ENCODE results near the gene ZIC1. TPM values are rescaled to one million over a fixed set of nuclear protein-coding genes. Genes with fewer than 3 reads are reported as not detected.

The ZIC1 gene
- total RNA-seq, 1 experiment from 2014 or later: not detected

DNA sequence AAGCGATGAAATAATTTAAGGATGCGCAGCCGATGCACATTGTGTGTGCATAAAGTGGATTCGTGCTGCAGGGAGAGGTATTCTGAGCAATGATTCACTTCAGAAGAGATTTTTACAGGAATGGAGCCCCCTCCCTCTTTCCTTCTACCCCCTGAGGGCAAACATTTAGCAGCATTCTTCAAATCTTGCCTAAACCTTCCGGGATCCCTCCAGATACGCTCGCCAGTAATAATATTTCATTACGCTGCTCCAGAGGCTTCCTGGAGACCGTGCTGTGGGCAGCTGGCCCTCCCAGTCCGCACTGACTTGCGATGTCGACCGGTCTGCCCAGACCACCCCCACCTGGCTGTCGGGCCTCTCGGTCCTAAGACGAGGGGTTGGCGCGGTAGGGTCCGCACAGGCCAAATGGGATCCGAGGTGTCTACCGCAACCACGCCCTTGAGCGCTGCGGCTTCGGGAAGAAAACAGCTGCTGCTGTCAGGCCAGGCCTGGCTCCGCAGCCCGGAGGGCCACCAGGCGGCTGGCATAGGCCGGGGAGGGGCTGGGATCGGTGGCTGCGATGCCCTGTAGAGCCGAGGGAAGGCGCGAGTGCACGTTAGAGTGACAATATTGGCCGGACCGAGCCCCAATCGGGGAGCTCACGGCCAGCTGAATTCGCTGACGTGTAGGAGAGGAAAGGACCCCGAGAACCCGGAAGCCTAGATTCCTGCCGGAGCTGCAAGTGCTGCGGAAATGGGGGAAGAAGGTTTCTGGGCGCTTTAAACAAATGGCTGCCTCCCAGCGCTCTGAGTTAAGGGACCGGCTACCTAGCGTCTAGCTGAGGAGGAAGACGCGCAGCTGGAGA is 17.2 kb upstream of the ZIC1 start:
- H3K27ac ChIP-seq (ENCODE audit: low read depth, low read length): no peak overlapping the region
- ChIA-PET RAD21 (ENCODE audit: low non-redundant PET in 1 of 2, low total read pairs in 2 of 2, uncharacterized antibody in 2 of 2, unreplicated experiment in 2 of 2) (no interaction called here), POLR2A (no interaction called here), CTCF (no interaction called here)
- intact Hi-C loops (cut with micrococcal nuclease): no loop called here
- no peaks in the 10 kb centered on the region for H4K20me1 ChIP-seq (ENCODE audit: insufficient read depth)
- no peak for ATAC-seq
- H3K4me3 ChIP-seq (replicated peaks in 1 of 2; ENCODE audit: low read depth in 1 of 2, low read length in 2 of 2): no peak overlapping the region
- DNase-seq (ENCODE audit: low read depth, low spot score): no peak
- no peak overlapping the region for H2AFZ ChIP-seq (ENCODE audit: low read depth, low read length, poor library complexity, severe bottlenecking)
- no peaks in the 10 kb centered on the region for H3K9me2 ChIP-seq (ENCODE audit: insufficient read depth)
- TF ChIP-seq YY1 (IDR thresholded peaks at IDR 0.05; ENCODE audit: extremely low read depth, insufficient replicate concordance, low read depth, low read length) (no peak), POLR2A (IDR thresholded peaks at IDR 0.05; ENCODE audit: borderline replicate concordance, extremely low read depth, insufficient read depth, insufficient read length) (no peak), CBX3 (IDR thresholded peaks at IDR 0.05; ENCODE audit: low read depth) (no peak), EZH2phosphoT487 (IDR thresholded peaks at IDR 0.05; ENCODE audit: borderline replicate concordance) (no peak), EZH2 (IDR thresholded peaks at IDR 0.05) (no peak)
- TF ChIP-seq, protein P1, sequence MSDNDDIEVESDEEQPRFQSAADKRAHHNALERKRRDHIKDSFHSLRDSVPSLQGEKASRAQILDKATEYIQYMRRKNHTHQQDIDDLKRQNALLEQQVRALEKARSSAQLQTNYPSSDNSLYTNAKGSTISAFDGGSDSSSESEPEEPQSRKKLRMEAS (IDR thresholded peaks at IDR 0.05): no peak
- no peaks in the 10 kb centered on the region for H3K9me3 ChIP-seq (ENCODE audit: control insufficient read depth in 1 of 2, insufficient read depth in 1 of 2, low read depth in 1 of 2, low read length in 2 of 2)
- no peaks in the 10 kb centered on the region for H3K79me2 ChIP-seq (ENCODE audit: insufficient read depth, low read length)
- H3K27me3 ChIP-seq (ENCODE audit: insufficient read depth, low read length): no peaks in the 10 kb centered on the region
- no peak overlapping the region for H3K4me2 ChIP-seq (ENCODE audit: low read length)
- H3K9ac ChIP-seq (ENCODE audit: low read length): no peak overlapping the region
- H3K36me3 ChIP-seq (ENCODE audit: control insufficient read depth in 1 of 2, insufficient read depth in 2 of 2, low read length in 2 of 2): no peaks in the 10 kb centered on the region
- BruUV-seq (replicated peaks): no TSS peak
- H3K4me1 ChIP-seq (ENCODE audit: control insufficient read depth in 1 of 2, insufficient read depth in 2 of 2, low read length in 2 of 2): no peaks in the 10 kb centered on the region

DNA sequence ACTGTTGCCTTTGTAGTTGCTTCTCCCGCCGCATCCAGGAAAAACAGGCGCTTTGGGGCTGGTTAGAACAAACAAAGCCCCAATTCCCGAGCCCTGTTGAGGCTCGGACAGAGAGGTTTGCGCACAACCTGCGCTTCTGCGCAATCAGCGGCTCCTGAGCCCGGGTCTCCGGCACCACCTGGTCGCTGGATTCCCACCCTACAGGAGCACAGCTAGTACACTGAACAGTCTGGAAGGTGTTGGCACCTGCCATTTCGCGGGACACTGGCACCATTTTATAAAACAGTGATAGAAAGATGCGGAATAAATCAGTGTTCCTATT is 16.6 kb upstream of the ZIC1 start:
- H3K36me3 ChIP-seq (ENCODE audit: control insufficient read depth in 1 of 2, insufficient read depth in 2 of 2, low read length in 2 of 2): no peaks in the 10 kb centered on the region
- DNase-seq (ENCODE audit: low read depth, low spot score) (no peak), ATAC-seq (no peak)
- no peak overlapping the region for H3K9ac ChIP-seq (ENCODE audit: low read length)
- ChIA-PET POLR2A (no interaction called here), CTCF (no interaction called here), RAD21 (ENCODE audit: low non-redundant PET in 1 of 2, low total read pairs in 2 of 2, uncharacterized antibody in 2 of 2, unreplicated experiment in 2 of 2) (no interaction called here)
- H4K20me1 ChIP-seq (ENCODE audit: insufficient read depth): no peaks in the 10 kb centered on the region
- no peak overlapping the region for H3K27ac ChIP-seq (ENCODE audit: low read depth, low read length)
- no peak overlapping the region for H2AFZ ChIP-seq (ENCODE audit: low read depth, low read length, poor library complexity, severe bottlenecking)
- no peak overlapping the region for H3K4me3 ChIP-seq (replicated peaks in 1 of 2; ENCODE audit: low read depth in 1 of 2, low read length in 2 of 2)
- BruUV-seq (replicated peaks): no TSS peak
- H3K27me3 ChIP-seq (ENCODE audit: insufficient read depth, low read length): no peaks in the 10 kb centered on the region
- H3K79me2 ChIP-seq (ENCODE audit: insufficient read depth, low read length): no peaks in the 10 kb centered on the region
- no peaks in the 10 kb centered on the region for H3K9me2 ChIP-seq (ENCODE audit: insufficient read depth)
- no peak overlapping the region for H3K4me2 ChIP-seq (ENCODE audit: low read length)
- no peaks in the 10 kb centered on the region for H3K9me3 ChIP-seq (ENCODE audit: control insufficient read depth in 1 of 2, insufficient read depth in 1 of 2, low read depth in 1 of 2, low read length in 2 of 2)
- H3K4me1 ChIP-seq (ENCODE audit: control insufficient read depth in 1 of 2, insufficient read depth in 2 of 2, low read length in 2 of 2): no peaks in the 10 kb centered on the region
- intact Hi-C loops (cut with micrococcal nuclease): no loop called here
- no peak for TF ChIP-seq EGR1 (IDR thresholded peaks at IDR 0.05; ENCODE audit: low read depth)
- TF ChIP-seq, protein P2, sequence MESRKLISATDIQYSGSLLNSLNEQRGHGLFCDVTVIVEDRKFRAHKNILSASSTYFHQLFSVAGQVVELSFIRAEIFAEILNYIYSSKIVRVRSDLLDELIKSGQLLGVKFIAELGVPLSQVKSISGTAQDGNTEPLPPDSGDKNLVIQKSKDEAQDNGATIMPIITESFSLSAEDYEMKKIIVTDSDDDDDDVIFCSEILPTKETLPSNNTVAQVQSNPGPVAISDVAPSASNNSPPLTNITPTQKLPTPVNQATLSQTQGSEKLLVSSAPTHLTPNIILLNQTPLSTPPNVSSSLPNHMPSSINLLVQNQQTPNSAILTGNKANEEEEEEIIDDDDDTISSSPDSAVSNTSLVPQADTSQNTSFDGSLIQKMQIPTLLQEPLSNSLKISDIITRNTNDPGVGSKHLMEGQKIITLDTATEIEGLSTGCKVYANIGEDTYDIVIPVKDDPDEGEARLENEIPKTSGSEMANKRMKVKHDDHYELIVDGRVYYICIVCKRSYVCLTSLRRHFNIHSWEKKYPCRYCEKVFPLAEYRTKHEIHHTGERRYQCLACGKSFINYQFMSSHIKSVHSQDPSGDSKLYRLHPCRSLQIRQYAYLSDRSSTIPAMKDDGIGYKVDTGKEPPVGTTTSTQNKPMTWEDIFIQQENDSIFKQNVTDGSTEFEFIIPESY (IDR thresholded peaks at IDR 0.05; ENCODE audit: extremely low read depth, insufficient replicate concordance, low read length): no peak
- TF ChIP-seq SIN3A (IDR thresholded peaks at IDR 0.05; ENCODE audit: low read depth): no peak
- no peak for TF ChIP-seq JUND (IDR thresholded peaks at IDR 0.05)
- TF ChIP-seq YY1 (IDR thresholded peaks at IDR 0.05; ENCODE audit: extremely low read depth, insufficient replicate concordance, low read depth, low read length): no peak
- no peak for TF ChIP-seq ZFX (IDR thresholded peaks at IDR 0.05)
- no peak for TF ChIP-seq ELF1 (IDR thresholded peaks at IDR 0.05; ENCODE audit: borderline replicate concordance, low read depth)
- TF ChIP-seq FOSL1 (IDR thresholded peaks at IDR 0.05; ENCODE audit: low read depth): no peak
- TF ChIP-seq CEBPB (IDR thresholded peaks at IDR 0.05; ENCODE audit: low read depth): no peak
- no peak for TF ChIP-seq SP1 (IDR thresholded peaks at IDR 0.05; ENCODE audit: low read depth)
- TF ChIP-seq, protein P1 (IDR thresholded peaks at IDR 0.05): no peak
- TF ChIP-seq TCF7L2 (IDR thresholded peaks at IDR 0.05; ENCODE audit: borderline replicate concordance, extremely low read depth, insufficient read depth, insufficient read length): no peak
- TF ChIP-seq POLR2A (IDR thresholded peaks at IDR 0.05; ENCODE audit: borderline replicate concordance, extremely low read depth, insufficient read depth, insufficient read length): no peak
- TF ChIP-seq, protein P3, sequence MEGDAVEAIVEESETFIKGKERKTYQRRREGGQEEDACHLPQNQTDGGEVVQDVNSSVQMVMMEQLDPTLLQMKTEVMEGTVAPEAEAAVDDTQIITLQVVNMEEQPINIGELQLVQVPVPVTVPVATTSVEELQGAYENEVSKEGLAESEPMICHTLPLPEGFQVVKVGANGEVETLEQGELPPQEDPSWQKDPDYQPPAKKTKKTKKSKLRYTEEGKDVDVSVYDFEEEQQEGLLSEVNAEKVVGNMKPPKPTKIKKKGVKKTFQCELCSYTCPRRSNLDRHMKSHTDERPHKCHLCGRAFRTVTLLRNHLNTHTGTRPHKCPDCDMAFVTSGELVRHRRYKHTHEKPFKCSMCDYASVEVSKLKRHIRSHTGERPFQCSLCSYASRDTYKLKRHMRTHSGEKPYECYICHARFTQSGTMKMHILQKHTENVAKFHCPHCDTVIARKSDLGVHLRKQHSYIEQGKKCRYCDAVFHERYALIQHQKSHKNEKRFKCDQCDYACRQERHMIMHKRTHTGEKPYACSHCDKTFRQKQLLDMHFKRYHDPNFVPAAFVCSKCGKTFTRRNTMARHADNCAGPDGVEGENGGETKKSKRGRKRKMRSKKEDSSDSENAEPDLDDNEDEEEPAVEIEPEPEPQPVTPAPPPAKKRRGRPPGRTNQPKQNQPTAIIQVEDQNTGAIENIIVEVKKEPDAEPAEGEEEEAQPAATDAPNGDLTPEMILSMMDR (IDR thresholded peaks at IDR 0.05 in 2 of 3, conservative IDR thresholded peaks at IDR 0.05 in 1 of 3; ENCODE audit: borderline replicate concordance in 1 of 3, insufficient read depth in 1 of 3, low read depth in 2 of 3, low read length in 2 of 3): no peak

Measured in HCT116 (cell line).